ENCODE measurements around the gene ARL8A. TPM values are rescaled to one million over a fixed set of nuclear protein-coding genes. Genes with fewer than 3 reads are reported as not detected.

The ARL8A gene
- total and polyA plus RNA-seq, 2 donors (not counting 1 experiment from before 2014, with no cell fraction given) = 67.6 to 70.7 TPM

GRCh38 chr1:202107321-202107761, 37.2 kb downstream of the ARL8A start:
- 81% methylated on average over 4 of the region's 5 CpGs for WGBS (ENCODE audit: insufficient coverage)
- Histone ChIP-seq H3K4me3 (ENCODE audit: control extremely low read depth in 1 of 5, extremely low read depth in 1 of 5, insufficient read depth in 1 of 5, low read depth in 2 of 5, low read length in 4 of 5) (no peak overlapping the region), H3K27me3 (replicated peaks in 1 of 4; ENCODE audit: control extremely low read depth in 1 of 4, control insufficient read depth in 3 of 4, insufficient read depth in 4 of 4, low read length in 3 of 4) (no peaks in the 10 kb centered on the region), H4K20me1 (ENCODE audit: control insufficient read depth, insufficient read depth, low read length, poor library complexity, severe bottlenecking) (no peaks in the 10 kb centered on the region), H3K36me3 (replicated peaks in 1 of 2; ENCODE audit: control extremely low read depth in 1 of 2, control insufficient read depth in 1 of 2, extremely low read depth in 1 of 2, insufficient read depth in 2 of 2, low read length in 1 of 2) (no peaks in the 10 kb centered on the region), H3K4me2 (replicated peaks; ENCODE audit: low read depth, low read length, poor library complexity, severe bottlenecking) (no peak overlapping the region), H3K9ac (ENCODE audit: low read length) (no peak overlapping the region), H3K4me1 (ENCODE audit: control insufficient read depth in 2 of 2, insufficient read depth in 2 of 2, low read length in 2 of 2) (no peaks in the 10 kb centered on the region), H2AFZ (ENCODE audit: insufficient read depth, low read depth, low read length, poor library complexity, severe bottlenecking) (no peak overlapping the region), H3K79me2 (ENCODE audit: control insufficient read depth, insufficient read depth, low read length) (no peaks in the 10 kb centered on the region), H3K9me3 (ENCODE audit: control extremely low read depth in 1 of 3, control insufficient read depth in 2 of 3, insufficient read depth in 1 of 3, low read length in 2 of 3) (no peaks in the 10 kb centered on the region), H3K27ac (ENCODE audit: low read length in 2 of 2) (no peak overlapping the region)
- intact Hi-C loops (cut with micrococcal nuclease) = no loop called here
- ChIA-PET CTCF (interaction anchor here (1.7 kb wide), 1 partner anchor 28 kb away, joined by 4 read pairs; no protein-coding TSS in a partner anchor), POLR2A (no interaction called here)
- TF ChIP-seq EZH2 (IDR thresholded peaks at IDR 0.05; ENCODE audit: borderline replicate concordance, insufficient read depth, low read depth, low read length, poor library complexity, severe bottlenecking) (no peak), CTCF (IDR thresholded peaks at IDR 0.05) (no peak)
- Mint-ChIP-seq H3K27ac (no peak overlapping the region), H3K27me3 (peaks cover 6% of the 10 kb centered on the region), H3K9me3 (ENCODE audit: insufficient read depth) (no peaks in the 10 kb centered on the region), H3K4me3 (no peak overlapping the region), H3K4me1 (no peaks in the 10 kb centered on the region)
- ATAC-seq (ENCODE audit: low read depth) (no peak), DNase-seq (no peak)

- ChIA-PET POLR2A (no interaction called here), CTCF (interaction anchor here (1.7 kb wide), 1 partner anchor 29 kb away, joined by 4 read pairs; no protein-coding TSS in a partner anchor)
- TF ChIP-seq CTCF (IDR thresholded peaks at IDR 0.05) (no peak), EZH2 (IDR thresholded peaks at IDR 0.05; ENCODE audit: borderline replicate concordance, insufficient read depth, low read depth, low read length, poor library complexity, severe bottlenecking) (no peak)
- H3K27ac ChIP-seq (ENCODE audit: low read length in 2 of 2) = no peak overlapping the region
- H3K36me3 ChIP-seq (replicated peaks in 1 of 2; ENCODE audit: control extremely low read depth in 1 of 2, control insufficient read depth in 1 of 2, extremely low read depth in 1 of 2, insufficient read depth in 2 of 2, low read length in 1 of 2) = no peaks in the 10 kb centered on the region
- H3K27me3 ChIP-seq (replicated peaks in 1 of 4; ENCODE audit: control extremely low read depth in 1 of 4, control insufficient read depth in 3 of 4, insufficient read depth in 4 of 4, low read length in 3 of 4) = no peaks in the 10 kb centered on the region
- no peak overlapping the region for H3K4me3 ChIP-seq (ENCODE audit: control extremely low read depth in 1 of 5, extremely low read depth in 1 of 5, insufficient read depth in 1 of 5, low read depth in 2 of 5, low read length in 4 of 5)
- H2AFZ ChIP-seq (ENCODE audit: insufficient read depth, low read depth, low read length, poor library complexity, severe bottlenecking) = no peak overlapping the region
- H3K4me2 ChIP-seq (replicated peaks; ENCODE audit: low read depth, low read length, poor library complexity, severe bottlenecking) = no peak overlapping the region
- H4K20me1 ChIP-seq (ENCODE audit: control insufficient read depth, insufficient read depth, low read length, poor library complexity, severe bottlenecking) = no peaks in the 10 kb centered on the region
- Mint-ChIP-seq H3K27me3 (peaks cover 6% of the 10 kb centered on the region), H3K9me3 (ENCODE audit: insufficient read depth) (no peaks in the 10 kb centered on the region), H3K27ac (no peak overlapping the region), H3K4me3 (no peak overlapping the region), H3K4me1 (no peaks in the 10 kb centered on the region)
- no peak for DNase-seq
- no peaks in the 10 kb centered on the region for H3K79me2 ChIP-seq (ENCODE audit: control insufficient read depth, insufficient read depth, low read length)
- ATAC-seq (ENCODE audit: low read depth) = no peak
- intact Hi-C loops (cut with micrococcal nuclease) = no loop called here
- H3K4me1 ChIP-seq (ENCODE audit: control insufficient read depth in 2 of 2, insufficient read depth in 2 of 2, low read length in 2 of 2) = no peaks in the 10 kb centered on the region
- no peaks in the 10 kb centered on the region for H3K9me3 ChIP-seq (ENCODE audit: control extremely low read depth in 1 of 3, control insufficient read depth in 2 of 3, insufficient read depth in 1 of 3, low read length in 2 of 3)
- no peak overlapping the region for H3K9ac ChIP-seq (ENCODE audit: low read length)
- WGBS (ENCODE audit: insufficient coverage) = 94% methylated on average over 8 of the region's 10 CpGs
Observed at GRCh38 chr1:202106340-202107254, 37.9 kb downstream of the ARL8A start.

Measured in B cell (primary cell).